ENCODE results near the gene BAG2. TPM values are rescaled to one million over a fixed set of nuclear protein-coding genes. Genes with fewer than 3 reads are reported as not detected.

BAG2 gene
- total RNA-seq, 4 donors from 2014 or later, result 0.64 to 1.3 (median 1.0) TPM

DNA sequence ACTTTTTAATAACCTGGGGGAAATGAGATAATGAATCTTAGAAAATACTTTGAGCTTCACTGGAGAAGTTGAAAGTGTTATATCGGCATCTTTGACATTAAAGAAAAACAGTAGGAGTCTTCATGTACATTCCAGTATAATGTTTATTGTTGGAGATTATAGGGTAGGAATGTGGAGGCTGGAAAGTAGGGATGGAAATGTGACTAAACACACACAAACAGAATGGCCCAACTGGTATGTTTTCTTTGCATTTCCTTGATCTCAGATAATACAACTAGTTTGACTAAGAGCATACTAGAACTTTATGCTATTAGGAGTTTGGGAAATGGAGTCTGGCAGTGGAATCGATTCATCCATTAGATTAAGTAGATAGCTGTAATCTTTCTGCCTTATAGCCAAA is 10.1 kb upstream of the BAG2 start:
- no peak for DNase-seq (ENCODE audit: low spot score in 2 of 2)
- TF ChIP-seq POLR2AphosphoS5 (IDR thresholded peaks at IDR 0.05) (no peak), CTCF (IDR thresholded peaks at IDR 0.05) (no peak), EP300 (IDR thresholded peaks at IDR 0.05) (no peak), POLR2A (IDR thresholded peaks at IDR 0.05) (no peak)
- Histone ChIP-seq H3K9me3 (peaks cover 14% of the 10 kb centered on the region), H3K4me1 (no peaks in the 10 kb centered on the region), H3K36me3 (peaks cover 43% of the 10 kb centered on the region), H3K4me3 (no peak overlapping the region), H3K27me3 (no peaks in the 10 kb centered on the region), H3K27ac (no peak overlapping the region)
- 95% methylated on average over 2 of the region's 2 CpGs for WGBS

DNA sequence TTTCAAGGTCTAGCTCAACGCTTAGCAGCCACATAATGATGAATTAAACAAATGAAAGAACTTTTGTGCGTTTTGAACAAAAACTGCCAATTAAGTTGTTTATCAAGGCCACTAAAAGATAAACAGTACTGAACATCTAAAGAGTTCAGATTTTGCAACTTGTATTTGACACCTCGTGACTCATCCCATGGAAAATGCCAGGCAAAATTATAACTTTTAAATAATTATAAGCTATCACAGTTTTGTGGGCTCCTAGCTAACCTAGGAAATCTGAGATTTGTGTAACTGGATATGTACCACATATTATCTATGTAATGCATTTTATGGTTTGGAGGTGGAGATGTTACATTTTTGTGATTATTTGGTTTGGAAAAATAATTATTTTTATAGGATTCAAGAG is 9.6 kb upstream of the BAG2 start:
- Histone ChIP-seq H3K9me3 (peaks cover 14% of the 10 kb centered on the region), H3K4me3 (no peak overlapping the region), H3K4me1 (no peaks in the 10 kb centered on the region), H3K36me3 (peaks cover 44% of the 10 kb centered on the region), H3K27ac (no peak overlapping the region), H3K27me3 (no peaks in the 10 kb centered on the region)
- DNase-seq (ENCODE audit: low spot score in 2 of 2), result no peak
- 91% methylated on average over 3 of the region's 3 CpGs for WGBS
- TF ChIP-seq CTCF (IDR thresholded peaks at IDR 0.05) (no peak), POLR2AphosphoS5 (IDR thresholded peaks at IDR 0.05) (no peak), EP300 (IDR thresholded peaks at IDR 0.05) (no peak), POLR2A (IDR thresholded peaks at IDR 0.05) (no peak)

DNA sequence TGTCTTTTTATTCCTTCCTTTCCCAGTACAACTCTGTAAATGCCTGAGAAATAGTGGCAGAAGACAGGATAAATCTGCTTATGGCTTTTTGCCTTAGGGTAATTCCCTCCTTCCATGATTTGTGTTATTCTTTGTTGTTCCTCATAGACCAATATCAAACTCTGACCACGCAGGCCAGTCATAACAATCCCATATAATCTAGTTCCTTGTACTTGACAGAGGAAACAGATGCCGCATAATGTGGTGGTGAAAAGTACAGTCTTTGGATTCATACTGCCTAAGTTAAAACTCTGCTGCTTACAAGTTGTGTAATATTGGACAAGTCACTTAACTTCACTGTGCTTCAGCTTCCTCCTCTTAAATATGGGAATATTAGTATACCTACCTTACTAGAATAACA is 8.2 kb upstream of the BAG2 start:
- Histone ChIP-seq H3K36me3 (peaks cover 40% of the 10 kb centered on the region), H3K27me3 (no peaks in the 10 kb centered on the region), H3K9me3 (peaks cover 14% of the 10 kb centered on the region), H3K27ac (no peak overlapping the region), H3K4me3 (no peak overlapping the region), H3K4me1 (no peaks in the 10 kb centered on the region)
- TF ChIP-seq POLR2AphosphoS5 (IDR thresholded peaks at IDR 0.05), result no peak
- TF ChIP-seq POLR2A (IDR thresholded peaks at IDR 0.05), result no peak
- TF ChIP-seq EP300 (IDR thresholded peaks at IDR 0.05), result no peak
- TF ChIP-seq CTCF (IDR thresholded peaks at IDR 0.05), result no peak
- no peak for DNase-seq (ENCODE audit: low spot score in 2 of 2)
- WGBS, result 90% methylated on average over 2 of the region's 2 CpGs

DNA sequence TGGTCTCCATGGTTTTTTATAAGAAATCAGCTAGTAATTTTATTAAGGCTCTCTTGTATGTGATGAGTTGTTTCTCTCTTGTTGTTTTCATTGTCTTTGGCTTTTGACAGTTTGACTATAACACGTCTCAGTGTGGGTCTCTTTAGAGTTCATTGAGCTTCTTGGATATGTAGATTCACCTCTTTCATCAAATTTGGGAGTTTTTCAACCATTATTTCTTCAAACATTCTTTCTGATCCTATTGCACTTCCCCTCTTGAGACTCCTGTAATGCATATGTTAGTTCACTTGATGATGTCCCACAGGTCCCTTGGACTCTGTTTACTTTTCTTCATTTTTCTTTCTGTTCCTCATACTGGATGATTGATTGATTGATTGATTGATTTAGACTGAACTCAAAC is 7.0 kb upstream of the BAG2 start:
- Histone ChIP-seq H3K4me3 (no peak overlapping the region), H3K27ac (no peak overlapping the region), H3K36me3 (peaks cover 40% of the 10 kb centered on the region), H3K4me1 (no peaks in the 10 kb centered on the region), H3K27me3 (no peaks in the 10 kb centered on the region), H3K9me3 (peaks cover 14% of the 10 kb centered on the region)
- no peak for TF ChIP-seq POLR2AphosphoS5 (IDR thresholded peaks at IDR 0.05)
- DNase-seq (ENCODE audit: low spot score in 2 of 2), result no peak
- WGBS, result 97% methylated on average over 1 of the region's 1 CpG

DNA sequence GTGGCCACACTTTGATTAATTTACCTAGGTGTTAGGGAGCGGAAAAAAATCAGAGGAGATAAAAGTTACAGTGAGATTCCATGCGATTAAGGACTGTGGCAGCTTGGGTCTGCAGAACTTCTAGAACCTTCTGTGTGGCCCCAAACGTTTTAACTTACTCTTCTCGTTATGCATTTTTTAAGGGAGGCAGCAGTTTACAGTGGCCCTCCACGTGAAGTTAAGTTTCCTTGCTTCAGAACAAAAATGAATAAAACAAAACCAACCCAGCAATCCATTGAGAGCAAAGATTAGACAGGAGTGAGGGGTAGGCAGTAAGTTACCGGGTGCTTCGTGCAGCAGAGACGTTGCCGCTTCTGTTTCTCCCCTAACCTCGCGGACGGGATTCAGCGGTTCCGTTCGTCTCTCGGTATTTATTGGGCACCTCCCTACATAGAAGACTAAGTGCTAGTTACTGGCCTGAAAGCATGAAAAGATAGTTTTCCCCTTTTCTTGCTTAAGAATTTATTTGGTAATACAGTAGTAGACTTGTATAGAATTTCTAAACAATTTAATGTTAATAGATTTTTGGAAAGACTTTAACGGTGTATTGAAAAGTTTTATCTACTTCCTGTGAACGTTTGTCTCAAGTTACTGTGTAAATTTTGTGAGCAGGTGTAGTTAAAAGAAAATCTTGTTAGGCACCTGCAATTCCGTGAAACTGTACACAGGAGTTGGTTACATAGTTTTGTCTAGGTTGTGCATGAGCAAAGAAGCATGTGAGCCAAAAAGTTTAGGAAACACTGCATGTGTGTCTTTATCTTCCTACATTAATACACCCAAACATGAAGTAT is 1.1 kb downstream of the BAG2 start:
- 27% methylated on average over 19 of the region's 19 CpGs for whole genome bisulfite sequencing
- Histone ChIP-seq H3K4me3 (peak overlapping the region; percentile 70), H3K27me3 (no peaks in the 10 kb centered on the region), H3K27ac (peak overlapping the region; percentile 80), H3K9me3 (no peaks in the 10 kb centered on the region), H3K36me3 (no peaks in the 10 kb centered on the region), H3K4me1 (peaks cover 14% of the 10 kb centered on the region)
- TF ChIP-seq POLR2A (IDR thresholded peaks at IDR 0.05) (no peak), POLR2AphosphoS5 (IDR thresholded peaks at IDR 0.05) (no peak), CTCF (IDR thresholded peaks at IDR 0.05) (no peak), EP300 (IDR thresholded peaks at IDR 0.05) (no peak)
- DNase-seq (ENCODE audit: low spot score in 2 of 2), result no peak

All from suprapubic skin (tissue), 4 donors.